TTC549 (cell line): ENCODE measurements around the gene GLI1.
"Not testable (repeated sequence)": the region's sequence is repeated elsewhere in the genome, so short reads cannot be mapped to it uniquely, and the experiment has no call there.

ENCODE experiments used
- FAIRE-seq: peaks from 2 replicates; lab custom pipeline; 2012; peaks lifted over from hg19 to GRCh38; lab: Jason Lieb, UNC

GLI1 gene

GRCh38 chr12:57476162-57476992 lies 16.8 kb downstream of the GLI1 start:
- FAIRE-seq, result no peak

GRCh38 chr12:57476993-57477709 lies 17.6 kb downstream of the GLI1 start:
- no peak for FAIRE-seq

DNA sequence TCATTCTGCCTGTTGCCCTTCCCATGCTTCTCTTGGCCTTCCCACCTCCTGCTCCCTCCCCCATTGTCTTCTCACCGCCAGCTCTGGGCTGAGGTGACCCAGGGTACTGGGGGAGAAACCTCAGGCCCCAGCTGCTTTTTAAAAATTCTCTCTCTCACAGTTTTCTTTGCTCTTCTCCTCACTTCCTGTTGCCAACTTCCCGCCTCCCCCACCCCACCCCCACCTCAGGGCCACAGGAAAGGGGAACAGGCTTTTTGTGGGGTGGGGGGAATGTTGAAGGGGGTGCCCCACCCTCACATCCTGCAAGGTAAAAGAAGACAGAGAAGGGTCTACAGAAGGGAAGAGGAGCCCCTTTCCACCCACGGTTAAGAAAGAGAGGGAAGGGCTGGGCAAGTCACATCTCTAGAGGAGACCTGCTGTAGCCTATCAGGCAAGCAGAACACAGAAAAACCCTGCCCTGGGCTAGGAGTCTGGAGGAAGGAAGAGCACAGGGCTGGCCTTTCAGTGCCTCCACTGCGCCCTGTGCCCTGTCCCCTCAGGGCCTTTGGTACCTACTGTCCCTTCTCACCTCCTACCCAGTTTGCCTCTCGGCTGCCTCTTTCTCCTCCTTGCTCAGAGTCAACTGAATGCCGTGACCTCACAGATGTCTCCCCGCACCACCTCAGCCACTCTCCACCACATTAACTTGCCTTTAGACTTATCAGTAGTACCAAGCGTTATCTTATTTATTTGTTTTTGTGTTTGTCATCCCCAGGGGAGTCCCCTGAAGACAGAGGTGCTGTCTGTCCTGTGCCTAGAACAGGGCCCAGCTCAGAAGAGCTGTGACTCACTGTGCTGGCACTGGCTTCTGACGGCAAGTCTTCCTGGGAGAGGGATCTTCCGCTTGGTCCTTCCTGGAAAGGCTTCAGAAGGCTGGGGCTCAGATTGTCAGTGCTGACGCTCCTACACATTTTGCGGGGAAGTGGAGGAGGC lies 18.4 kb downstream of the GLI1 start:
- FAIRE-seq, result no peak

DNA sequence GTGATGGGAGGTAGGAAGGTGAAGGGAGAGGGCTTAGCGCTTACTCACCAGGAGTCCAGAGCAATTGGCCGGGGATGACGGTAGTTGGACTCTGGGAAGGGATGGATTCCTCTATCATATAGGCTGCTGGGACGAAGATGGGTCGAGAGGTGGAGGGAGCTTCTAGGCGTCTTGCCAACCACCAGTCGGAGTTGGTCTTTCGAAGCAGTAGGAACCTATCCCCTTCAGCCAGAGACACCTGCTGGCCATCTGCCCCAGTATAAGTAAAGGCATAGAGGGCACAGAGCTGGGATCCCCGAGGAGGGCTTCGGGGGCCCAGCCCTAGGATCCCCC lies 19.4 kb downstream of the GLI1 start:
- FAIRE-seq, result no peak

DNA sequence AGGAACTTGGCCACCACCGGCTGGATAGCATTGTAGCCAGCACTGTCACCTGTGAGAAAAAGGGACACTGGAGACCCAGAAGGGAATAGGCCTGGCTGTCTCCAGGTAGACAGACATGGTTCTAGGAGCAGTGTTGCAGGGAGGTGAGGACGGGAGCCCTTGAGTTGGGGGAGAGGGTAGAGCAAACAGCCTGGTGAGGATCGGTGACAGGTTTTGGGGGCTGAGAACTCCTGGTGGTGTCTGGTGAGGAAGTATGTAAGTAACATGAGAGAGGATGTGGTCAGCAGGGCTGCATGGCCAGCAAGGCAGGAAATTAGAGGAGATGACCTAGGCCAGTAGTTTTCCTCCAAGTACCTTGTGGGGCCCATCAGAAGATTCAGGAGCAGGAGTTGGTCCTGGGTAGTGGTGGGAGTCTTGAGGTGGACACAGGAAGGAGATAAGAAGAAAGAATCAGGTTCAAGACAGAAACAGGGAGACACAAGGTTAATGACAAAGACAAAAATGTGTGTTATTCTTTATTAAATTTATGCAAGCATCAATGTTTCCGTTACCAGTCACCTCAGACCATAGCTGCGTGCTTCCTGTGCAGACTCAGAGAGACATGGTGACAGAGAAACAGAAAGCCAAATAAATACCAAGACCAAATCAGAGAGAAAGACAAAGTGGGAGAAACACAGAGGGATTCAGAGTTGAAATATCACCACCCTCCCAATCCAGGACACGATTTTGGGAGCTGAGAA lies 20.0 kb downstream of the GLI1 start, which contains the start of gene ARHGAP9:
TSS of gene ARHGAP9 (minus strand) at position 491 of the 740 bp plus-strand sequence. CDS start at position 31, 460 bp downstream.
- no peak for FAIRE-seq

DNA sequence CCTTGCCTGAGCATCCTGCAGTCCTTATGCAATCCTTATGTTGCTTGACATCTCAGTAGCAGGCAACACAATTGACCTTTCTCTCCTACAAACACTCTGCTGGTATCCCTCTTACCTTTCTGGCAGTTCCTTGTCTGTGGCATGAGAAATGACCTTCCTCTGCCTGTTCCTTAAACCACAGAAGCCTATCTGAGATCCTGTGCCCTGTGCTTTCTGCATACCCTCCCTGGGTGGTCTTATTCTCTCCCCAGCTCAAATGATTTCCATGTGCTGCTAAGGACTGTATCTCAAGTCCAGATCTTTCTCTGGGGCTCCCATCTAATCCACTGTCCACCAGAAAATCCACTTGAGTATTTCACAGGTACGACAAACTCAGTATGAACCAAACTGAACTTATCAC lies 22.1 kb downstream of the GLI1 start:
- no peak for FAIRE-seq

GRCh38 chr12:57483466-57483865 lies 23.9 kb downstream of the GLI1 start:
- no peak for FAIRE-seq

GRCh38 chr12:57485695-57486094 lies 26.1 kb downstream of the GLI1 start:
- no peak for FAIRE-seq

- no peak for FAIRE-seq
Measured at GRCh38 chr12:57487055-57487596, 27.5 kb downstream of the GLI1 start.

GRCh38 chr12:57487597-57488401 lies 28.2 kb downstream of the GLI1 start, which contains the start of gene MARS1:
Gene MARS1 (plus strand): TSS chr12:57488068. CDS start chr12:57488091, 23 bp downstream.
- FAIRE-seq, result peak; percentile 86

- no peak for FAIRE-seq
Measured at GRCh38 chr12:57488402-57489156, 29.0 kb downstream of the GLI1 start.

DNA sequence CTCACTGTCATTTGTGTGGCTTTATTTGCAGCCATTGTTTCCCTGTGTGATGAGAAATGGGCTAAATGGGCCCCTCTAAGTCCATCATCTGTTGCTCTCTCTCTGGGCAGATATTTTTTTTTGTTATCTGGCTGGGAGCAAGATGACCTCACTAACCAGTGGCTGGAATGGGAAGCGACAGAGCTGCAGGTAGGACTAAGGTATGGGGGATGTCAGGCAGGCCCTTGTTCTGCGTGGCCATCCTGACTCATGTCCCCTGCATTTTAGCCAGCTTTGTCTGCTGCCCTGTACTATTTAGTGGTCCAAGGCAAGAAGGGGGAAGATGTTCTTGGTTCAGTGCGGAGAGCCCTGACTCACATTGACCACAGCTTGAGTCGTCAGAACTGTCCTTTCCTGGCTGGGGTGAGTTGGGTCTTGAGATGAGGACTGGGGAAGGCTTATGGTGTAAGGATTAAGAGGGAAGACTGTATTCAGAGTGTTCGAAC lies 29.6 kb downstream of the GLI1 start:
- FAIRE-seq, result no peak

- FAIRE-seq, result no peak
Measured at GRCh38 chr12:57490126-57490525, 30.5 kb downstream of the GLI1 start.

DNA sequence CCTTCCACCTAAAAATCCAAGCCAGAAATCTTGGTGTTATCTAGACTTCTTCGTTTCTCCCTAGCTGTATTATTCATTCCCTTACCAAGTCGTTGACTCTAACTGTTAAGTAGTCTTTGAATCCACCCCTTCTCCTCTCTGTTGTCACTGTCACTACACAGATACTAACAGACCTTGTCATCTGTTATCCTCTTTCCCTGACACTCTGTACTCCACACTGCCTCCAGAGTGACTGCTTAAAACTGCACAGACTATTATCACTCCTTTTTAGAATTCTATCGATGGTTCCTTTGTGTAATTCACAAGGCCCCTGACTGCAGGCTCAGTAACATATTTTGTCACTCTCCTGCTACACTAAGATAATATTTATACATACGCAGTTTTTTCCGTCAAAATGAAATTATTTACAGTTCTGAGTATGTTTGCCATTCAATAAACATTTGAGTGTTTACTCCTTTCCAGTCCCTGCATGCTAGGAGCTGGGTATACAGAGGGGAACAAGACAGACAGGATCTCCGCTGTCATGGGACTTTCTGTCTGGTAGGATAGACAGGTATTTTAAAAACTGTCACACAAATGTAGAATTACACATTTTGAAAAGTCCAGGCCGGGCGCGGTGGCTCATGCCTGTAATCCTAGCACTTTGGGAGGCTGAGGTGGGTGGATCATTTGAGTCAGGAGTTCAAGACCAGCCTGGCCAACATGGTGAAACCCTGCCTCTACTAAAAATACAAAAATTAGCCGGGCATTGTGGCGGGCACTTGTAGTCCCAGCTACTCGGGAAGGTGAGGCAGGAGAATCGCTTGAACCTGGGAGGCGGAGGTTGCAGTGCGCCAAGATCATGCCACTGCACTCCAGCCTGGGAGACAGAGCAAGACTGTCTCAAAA lies 32.1 kb downstream of the GLI1 start:
- FAIRE-seq, result no peak

GRCh38 chr12:57495051-57495701 lies 35.6 kb downstream of the GLI1 start:
- not testable (repeated sequence) for FAIRE-seq

DNA sequence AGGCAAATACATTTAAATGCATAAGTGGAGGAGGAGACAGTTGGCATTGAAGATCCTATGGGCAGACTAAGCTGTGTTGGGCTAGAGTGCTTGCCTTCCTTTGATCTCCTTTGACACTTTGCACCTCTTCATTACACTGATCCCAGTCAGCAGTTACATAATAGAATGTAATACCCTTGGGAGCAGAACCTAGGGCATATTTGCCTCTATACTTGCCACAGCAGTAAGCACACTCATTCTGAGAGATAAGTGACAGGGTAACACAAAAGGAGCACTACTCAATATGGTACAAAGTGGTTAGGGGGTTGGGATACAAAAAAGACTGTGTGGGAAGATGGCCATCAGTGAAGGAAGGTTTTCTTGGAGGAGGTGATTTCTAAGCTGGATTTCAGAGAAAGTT lies 37.2 kb downstream of the GLI1 start:
- FAIRE-seq, result no peak

- FAIRE-seq, result no peak
Measured at GRCh38 chr12:57497223-57498131, 37.9 kb downstream of the GLI1 start.
